K562 treated with DMSO at 1 percent for 12 hours (cell line): ENCODE data around the gene CCNJL. TPM values are rescaled to one million over a fixed set of nuclear protein-coding genes. Genes with fewer than 3 reads are reported as not detected.

Experiments
- total RNA-seq: library from RNA; unstranded; fragments of 300-600 nt; gene quantifications from 2 replicates; pipeline ENCODE4 v1.2.3, GENCODE V29; 2022; ENCODE audit not compliant: insufficient read depth

Gene CCNJL
- total RNA-seq, result not detected in 2 replicates

GRCh38 chr5:160312134-160312959, at the start of gene CCNJL:
CCNJL (minus strand) TSS chr5:160312564; CDS start chr5:160311923, 641 bp downstream.

GRCh38 chr5:160229190-160229742, 83.1 kb downstream of the CCNJL start, which contains the start of gene FABP6:
FABP6 (plus strand) TSS chr5:160229506; CDS start chr5:160229558, 52 bp downstream.

Other genes with a start within 250 kb of the CCNJL start
- 3.4 and 11.7 TPM in 2 replicates for gene PWWP2A, start 193.1 kb downstream of the CCNJL start, total RNA-seq
- not detected in 2 replicates for gene FABP6, start 83.1 kb downstream of the CCNJL start, total RNA-seq
- 0.26 TPM in 1 of 2 replicates, not detected in the other for gene C1QTNF2, start 58.1 kb upstream of the CCNJL start, total RNA-seq
- gene FAM200C, start 87.5 kb upstream of the CCNJL start, total RNA-seq, result 2.3 and 4.6 TPM in 2 replicates
- gene SLU7, start 106.5 kb upstream of the CCNJL start, total RNA-seq, result 73.5 and 74.4 TPM in 2 replicates
- gene PTTG1, start 109.3 kb upstream of the CCNJL start, total RNA-seq, result 317 and 367 TPM in 2 replicates